Measurements from ENCODE around the gene JARID2. TPM values are rescaled to one million over a fixed set of nuclear protein-coding genes. Genes with fewer than 3 reads are reported as not detected.

Gene JARID2
- total and polyA plus RNA-seq, 2 of the 13 experiments (the other 11 are each of a cell fraction or from before 2014, with no cell fraction given) = 7.5 to 10.3 TPM

DNA sequence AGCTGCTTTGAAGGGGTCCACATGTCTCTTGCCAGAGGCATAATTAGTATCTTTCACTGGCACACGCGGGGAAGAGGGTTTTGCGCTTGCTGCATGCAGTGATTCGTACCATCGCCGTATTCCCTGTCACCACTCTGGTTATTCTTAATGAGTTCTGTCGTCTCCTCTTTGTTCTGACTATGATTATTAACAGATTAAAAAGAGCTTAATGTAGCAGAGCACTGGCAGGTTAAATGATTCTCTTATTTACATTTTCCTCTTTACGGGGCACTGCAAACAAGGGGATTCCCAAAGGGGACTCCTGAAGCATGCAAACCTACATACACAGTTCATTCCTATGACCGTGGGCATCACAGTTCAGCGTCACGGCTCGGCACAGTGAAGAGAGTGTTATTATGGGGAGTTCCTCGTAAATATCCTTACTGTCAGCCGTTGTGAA lies 212.2 kb downstream of the JARID2 start:
- no peak for FAIRE-seq
- POLR2A ChIA-PET = no interaction called here
- no TSS peak for BruUV-seq (replicated peaks)
- Histone ChIP-seq H4K20me1 (ENCODE audit: insufficient read depth, low read length) (no peaks in the 10 kb centered on the region), H3K36me3 (replicated peaks in 1 of 2; ENCODE audit: control insufficient read depth in 1 of 2, insufficient read depth in 2 of 2, low read length in 2 of 2) (peaks cover 3 to 10% of the 10 kb centered on the region in 2 experiments; a peak in 4 of 5 replicates), H3K4me3 (replicated peaks in 1 of 3; ENCODE audit: insufficient read depth in 1 of 3, low read depth in 2 of 3, low read length in 3 of 3) (no peak overlapping the region), H2AFZ (ENCODE audit: low read length) (no peak overlapping the region), H3K79me2 (ENCODE audit: insufficient read depth, low read length) (no peaks in the 10 kb centered on the region), H3K9ac (ENCODE audit: insufficient read depth, low read depth, low read length) (no peak overlapping the region), H3K27me3 (ENCODE audit: control insufficient read depth in 1 of 2, insufficient read depth in 2 of 2, low read length in 2 of 2) (no peaks in the 10 kb centered on the region), H3K4me1 (ENCODE audit: insufficient read depth, low read length) (no peaks in the 10 kb centered on the region), H3K27ac (ENCODE audit: extremely low read length, insufficient read depth, low read length) (no peak overlapping the region), H3K4me2 (ENCODE audit: low read depth, low read length) (no peak overlapping the region), H3K9me3 (ENCODE audit: low read length) (no peaks in the 10 kb centered on the region)
- WGBS (ENCODE audit: low lambda C conversion rate) = 96% methylated on average over 14 of the region's 14 CpGs
- CTCF ChIA-PET (ENCODE audit: low intra/inter-chr PET ratio, low total read pairs) = no interaction called here
- ATAC-seq = no peak
- intact Hi-C loops (cut with micrococcal nuclease; ENCODE audit: unreplicated experiment) (no loop called here), in situ Hi-C loops (cut with HindIII; ENCODE audit: extremely low pct_ligation_motif_present, low pct_unique_long_range_greater_than_20kb) (no loop called here)
- DNase-seq (ENCODE audit: low spot score) = no peak
- TF ChIP-seq IKZF4 (CRISPR knock-in tag; IDR thresholded peaks at IDR 0.05; ENCODE audit: borderline replicate concordance, low read depth, not compliant biosample characterization) (no peak), ELF4 (CRISPR knock-in tag; IDR thresholded peaks at IDR 0.05; ENCODE audit: borderline replicate concordance) (no peak), HMGA1 (CRISPR knock-in tag; conservative IDR thresholded peaks at IDR 0.05) (no peak), NR2F1 (CRISPR knock-in tag; IDR thresholded peaks at IDR 0.05) (no peak), U2AF1 (optimal IDR thresholded peaks at IDR 0.05; ENCODE audit: low read depth, low read length) (no peak), MTA3 (CRISPR knock-in tag; IDR thresholded peaks at IDR 0.05) (no peak), ZNF296 (CRISPR knock-in tag; conservative IDR thresholded peaks at IDR 0.05) (no peak)
- TF ChIP-seq, protein P1, sequence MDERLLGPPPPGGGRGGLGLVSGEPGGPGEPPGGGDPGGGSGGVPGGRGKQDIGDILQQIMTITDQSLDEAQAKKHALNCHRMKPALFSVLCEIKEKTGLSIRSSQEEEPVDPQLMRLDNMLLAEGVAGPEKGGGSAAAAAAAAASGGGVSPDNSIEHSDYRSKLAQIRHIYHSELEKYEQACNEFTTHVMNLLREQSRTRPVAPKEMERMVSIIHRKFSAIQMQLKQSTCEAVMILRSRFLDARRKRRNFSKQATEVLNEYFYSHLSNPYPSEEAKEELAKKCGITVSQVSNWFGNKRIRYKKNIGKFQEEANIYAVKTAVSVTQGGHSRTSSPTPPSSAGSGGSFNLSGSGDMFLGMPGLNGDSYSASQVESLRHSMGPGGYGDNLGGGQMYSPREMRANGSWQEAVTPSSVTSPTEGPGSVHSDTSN (CRISPR knock-in tag; IDR thresholded peaks at IDR 0.05) = no peak
- TF ChIP-seq, protein P2, sequence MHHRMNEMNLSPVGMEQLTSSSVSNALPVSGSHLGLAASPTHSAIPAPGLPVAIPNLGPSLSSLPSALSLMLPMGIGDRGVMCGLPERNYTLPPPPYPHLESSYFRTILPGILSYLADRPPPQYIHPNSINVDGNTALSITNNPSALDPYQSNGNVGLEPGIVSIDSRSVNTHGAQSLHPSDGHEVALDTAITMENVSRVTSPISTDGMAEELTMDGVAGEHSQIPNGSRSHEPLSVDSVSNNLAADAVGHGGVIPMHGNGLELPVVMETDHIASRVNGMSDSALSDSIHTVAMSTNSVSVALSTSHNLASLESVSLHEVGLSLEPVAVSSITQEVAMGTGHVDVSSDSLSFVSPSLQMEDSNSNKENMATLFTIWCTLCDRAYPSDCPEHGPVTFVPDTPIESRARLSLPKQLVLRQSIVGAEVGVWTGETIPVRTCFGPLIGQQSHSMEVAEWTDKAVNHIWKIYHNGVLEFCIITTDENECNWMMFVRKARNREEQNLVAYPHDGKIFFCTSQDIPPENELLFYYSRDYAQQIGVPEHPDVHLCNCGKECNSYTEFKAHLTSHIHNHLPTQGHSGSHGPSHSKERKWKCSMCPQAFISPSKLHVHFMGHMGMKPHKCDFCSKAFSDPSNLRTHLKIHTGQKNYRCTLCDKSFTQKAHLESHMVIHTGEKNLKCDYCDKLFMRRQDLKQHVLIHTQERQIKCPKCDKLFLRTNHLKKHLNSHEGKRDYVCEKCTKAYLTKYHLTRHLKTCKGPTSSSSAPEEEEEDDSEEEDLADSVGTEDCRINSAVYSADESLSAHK (CRISPR knock-in tag; IDR thresholded peaks at IDR 0.05; ENCODE audit: borderline replicate concordance) = no peak
- TF ChIP-seq, protein P3, sequence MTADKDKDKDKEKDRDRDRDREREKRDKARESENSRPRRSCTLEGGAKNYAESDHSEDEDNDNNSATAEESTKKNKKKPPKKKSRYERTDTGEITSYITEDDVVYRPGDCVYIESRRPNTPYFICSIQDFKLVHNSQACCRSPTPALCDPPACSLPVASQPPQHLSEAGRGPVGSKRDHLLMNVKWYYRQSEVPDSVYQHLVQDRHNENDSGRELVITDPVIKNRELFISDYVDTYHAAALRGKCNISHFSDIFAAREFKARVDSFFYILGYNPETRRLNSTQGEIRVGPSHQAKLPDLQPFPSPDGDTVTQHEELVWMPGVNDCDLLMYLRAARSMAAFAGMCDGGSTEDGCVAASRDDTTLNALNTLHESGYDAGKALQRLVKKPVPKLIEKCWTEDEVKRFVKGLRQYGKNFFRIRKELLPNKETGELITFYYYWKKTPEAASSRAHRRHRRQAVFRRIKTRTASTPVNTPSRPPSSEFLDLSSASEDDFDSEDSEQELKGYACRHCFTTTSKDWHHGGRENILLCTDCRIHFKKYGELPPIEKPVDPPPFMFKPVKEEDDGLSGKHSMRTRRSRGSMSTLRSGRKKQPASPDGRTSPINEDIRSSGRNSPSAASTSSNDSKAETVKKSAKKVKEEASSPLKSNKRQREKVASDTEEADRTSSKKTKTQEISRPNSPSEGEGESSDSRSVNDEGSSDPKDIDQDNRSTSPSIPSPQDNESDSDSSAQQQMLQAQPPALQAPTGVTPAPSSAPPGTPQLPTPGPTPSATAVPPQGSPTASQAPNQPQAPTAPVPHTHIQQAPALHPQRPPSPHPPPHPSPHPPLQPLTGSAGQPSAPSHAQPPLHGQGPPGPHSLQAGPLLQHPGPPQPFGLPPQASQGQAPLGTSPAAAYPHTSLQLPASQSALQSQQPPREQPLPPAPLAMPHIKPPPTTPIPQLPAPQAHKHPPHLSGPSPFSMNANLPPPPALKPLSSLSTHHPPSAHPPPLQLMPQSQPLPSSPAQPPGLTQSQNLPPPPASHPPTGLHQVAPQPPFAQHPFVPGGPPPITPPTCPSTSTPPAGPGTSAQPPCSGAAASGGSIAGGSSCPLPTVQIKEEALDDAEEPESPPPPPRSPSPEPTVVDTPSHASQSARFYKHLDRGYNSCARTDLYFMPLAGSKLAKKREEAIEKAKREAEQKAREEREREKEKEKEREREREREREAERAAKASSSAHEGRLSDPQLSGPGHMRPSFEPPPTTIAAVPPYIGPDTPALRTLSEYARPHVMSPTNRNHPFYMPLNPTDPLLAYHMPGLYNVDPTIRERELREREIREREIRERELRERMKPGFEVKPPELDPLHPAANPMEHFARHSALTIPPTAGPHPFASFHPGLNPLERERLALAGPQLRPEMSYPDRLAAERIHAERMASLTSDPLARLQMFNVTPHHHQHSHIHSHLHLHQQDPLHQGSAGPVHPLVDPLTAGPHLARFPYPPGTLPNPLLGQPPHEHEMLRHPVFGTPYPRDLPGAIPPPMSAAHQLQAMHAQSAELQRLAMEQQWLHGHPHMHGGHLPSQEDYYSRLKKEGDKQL (CRISPR knock-in tag; IDR thresholded peaks at IDR 0.05; ENCODE audit: low read depth) = no peak
- TF ChIP-seq, protein P4, sequence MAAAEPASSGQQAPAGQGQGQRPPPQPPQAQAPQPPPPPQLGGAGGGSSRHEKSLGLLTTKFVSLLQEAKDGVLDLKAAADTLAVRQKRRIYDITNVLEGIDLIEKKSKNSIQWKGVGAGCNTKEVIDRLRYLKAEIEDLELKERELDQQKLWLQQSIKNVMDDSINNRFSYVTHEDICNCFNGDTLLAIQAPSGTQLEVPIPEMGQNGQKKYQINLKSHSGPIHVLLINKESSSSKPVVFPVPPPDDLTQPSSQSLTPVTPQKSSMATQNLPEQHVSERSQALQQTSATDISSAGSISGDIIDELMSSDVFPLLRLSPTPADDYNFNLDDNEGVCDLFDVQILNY (CRISPR knock-in tag; conservative IDR thresholded peaks at IDR 0.05) = no peak

Measured in HepG2 (cell line).